Esophagus (tissue), 2 donors: ENCODE measurements around the gene NRIP1. TPM values are rescaled to one million over a fixed set of nuclear protein-coding genes. Genes with fewer than 3 reads are reported as not detected.
"Not testable (repeated sequence)": the region's sequence is repeated elsewhere in the genome, so short reads cannot be mapped to it uniquely, and the experiment has no call there.

Experiments
- H3K27ac ChIP-seq, 2 donors: one replicate each; pipeline ENCODE4 v1.5.1; 2013; ENCODE audit warnings: low read depth in 2 of 2, mild to moderate bottlenecking in 2 of 2, inconsistent platforms in 1 of 2, low read length in 1 of 2, moderate library complexity in 1 of 2
- H3K27me3 ChIP-seq, 2 donors: one replicate each; pipeline ENCODE4 v1.6.1; 2013; ENCODE audit warnings: low read length in 2 of 2, control low read depth in 1 of 2, mild to moderate bottlenecking in 1 of 2; ENCODE audit not compliant: insufficient read depth in 2 of 2, control insufficient read depth in 1 of 2
- H3K36me3 ChIP-seq, 2 donors: one replicate each; pipeline ENCODE4 v1.6.1; 2013; ENCODE audit warnings: low read length in 1 of 2; ENCODE audit not compliant: control insufficient read depth in 2 of 2, insufficient read depth in 2 of 2
- H3K4me1 ChIP-seq, 2 donors: one replicate each; pipeline ENCODE4 v1.6.1; 2013; ENCODE audit warnings: low read length in 1 of 2; ENCODE audit not compliant: control insufficient read depth in 2 of 2, insufficient read depth in 2 of 2
- H3K4me3 ChIP-seq, 2 donors: one replicate each; pipeline ENCODE4 v1.5.1; 2013; ENCODE audit warnings: low read length in 2 of 2, mild to moderate bottlenecking in 2 of 2, low read depth in 1 of 2, moderate library complexity in 1 of 2
- H3K9me3 ChIP-seq, 2 donors: one replicate each; pipeline ENCODE4 v1.6.1; 2013; ENCODE audit warnings: mild to moderate bottlenecking in 2 of 2, low read depth in 1 of 2, low read length in 1 of 2, moderate library complexity in 1 of 2; ENCODE audit not compliant: control insufficient read depth in 2 of 2, insufficient read depth in 1 of 2
- WGBS, 2 donors: extraction: QIAGEN DNeasy Blood & Tissue Kit; methylation state at CpG; one replicate each; pipeline ENCODE4 v1.1.7; 2013; 5-methylcytosine and 5-hydroxymethylcytosine counted together
- polyA plus RNA-seq, 2 donors: library from polyadenylated mRNA; stranded (reverse); fragments of 200-250 nt; gene quantifications; one replicate each; pipeline ENCODE4 v1.2.3, GENCODE V29; 2013
- donor health status: healthy with polysubstance abuse.
- donor health status: Bipolar disorder and iron deficiency.

The NRIP1 gene
- polyA plus RNA-seq, 2 donors = 3.5 to 4.3 TPM

GRCh38 chr21:15031362-15031761 is 33.4 kb downstream of the NRIP1 start:
- H3K27me3 ChIP-seq, H3K9me3 ChIP-seq, H3K4me3 ChIP-seq, H3K27ac ChIP-seq, H3K4me1 ChIP-seq, H3K36me3 ChIP-seq: not testable (repeated sequence)
- 87 to 93% methylated on average over 10 to 12 of the region's 14 CpGs for WGBS, 2 donors

DNA sequence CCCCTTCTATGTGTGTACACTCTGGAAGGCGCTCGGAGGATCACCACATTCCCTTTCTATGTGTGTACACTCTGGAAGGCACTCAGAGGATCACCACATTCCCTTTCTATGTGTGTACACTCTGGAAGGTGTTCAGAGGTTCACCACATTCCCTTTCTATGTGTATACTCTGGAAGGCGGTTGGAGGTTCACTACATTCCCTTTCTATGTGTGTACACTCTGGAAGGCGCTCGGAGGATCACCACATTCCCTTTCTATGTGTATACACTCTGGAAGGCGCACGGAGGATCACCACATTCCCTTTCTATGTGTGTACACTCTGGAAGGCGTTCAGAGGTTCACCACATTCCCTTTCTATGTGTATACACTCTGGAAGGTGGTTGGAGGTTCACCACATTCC is 33.9 kb downstream of the NRIP1 start:
- WGBS, 2 donors = 96 to 97% methylated on average over 8 of the region's 8 CpGs
- H3K27ac ChIP-seq, H3K36me3 ChIP-seq, H3K27me3 ChIP-seq, H3K9me3 ChIP-seq, H3K4me3 ChIP-seq, H3K4me1 ChIP-seq: not testable (repeated sequence)

DNA sequence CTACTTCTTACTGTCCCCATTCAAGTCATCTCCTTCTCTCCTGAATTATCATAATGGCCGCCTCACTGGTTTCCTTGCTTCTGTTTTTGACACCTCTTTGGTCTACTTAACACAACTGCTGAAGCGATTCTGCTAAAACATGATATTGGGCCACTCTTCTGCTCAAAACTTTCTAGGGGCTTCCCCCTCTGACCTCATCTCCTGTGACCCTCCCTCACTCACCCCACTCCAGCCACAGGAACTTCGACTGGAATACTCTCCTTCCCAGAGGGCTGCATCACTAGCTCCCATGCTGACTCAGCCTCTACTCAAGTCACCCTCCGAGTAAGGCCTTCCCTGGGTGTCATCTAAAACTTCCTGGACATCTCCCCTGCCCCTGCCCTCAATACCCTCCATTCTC is 35.7 kb downstream of the NRIP1 start:
- Histone ChIP-seq H3K9me3 (no peaks in the 10 kb centered on the region), H3K4me1 (no peaks in the 10 kb centered on the region), H3K4me3 (no peak overlapping the region), H3K36me3 (peaks cover 0 to 4% of the 10 kb centered on the region in 2 donors), H3K27ac (no peak overlapping the region), H3K27me3 (no peaks in the 10 kb centered on the region)
- WGBS, 2 donors = 84 to 87% methylated on average over 4 of the region's 4 CpGs

- no peaks in the 10 kb centered on the region for H3K4me1 ChIP-seq
- H3K27me3 ChIP-seq = no peaks in the 10 kb centered on the region
- H3K9me3 ChIP-seq = no peaks in the 10 kb centered on the region
- no peak overlapping the region for H3K27ac ChIP-seq
- H3K36me3 ChIP-seq = peaks cover 0 to 4% of the 10 kb centered on the region in 2 donors
- 64 to 66% methylated on average over 3 of the region's 3 CpGs for WGBS, 2 donors
- H3K4me3 ChIP-seq = no peak overlapping the region
Observed at GRCh38 chr21:15028186-15028585, 36.6 kb downstream of the NRIP1 start.

DNA sequence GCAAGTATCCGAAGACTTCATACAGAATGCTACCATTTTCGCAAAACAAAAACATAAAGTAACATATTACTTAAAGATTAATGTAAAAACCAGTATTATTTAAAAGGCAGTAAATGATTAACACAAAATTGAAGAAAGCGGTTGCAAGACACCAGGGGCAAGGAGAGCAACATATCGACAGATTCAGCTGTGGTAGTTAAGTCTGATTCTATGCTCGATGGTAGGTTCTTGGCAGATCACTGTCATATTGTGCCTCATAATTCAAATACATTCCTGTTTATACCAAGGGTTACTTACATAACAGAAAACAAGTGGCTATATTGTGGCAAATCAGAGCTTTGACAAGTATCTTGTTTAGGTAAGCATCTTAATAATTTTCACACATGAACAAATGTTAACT is 37.7 kb downstream of the NRIP1 start:
- H3K27me3 ChIP-seq = no peaks in the 10 kb centered on the region
- H3K36me3 ChIP-seq = peaks cover 0 to 4% of the 10 kb centered on the region in 2 donors
- H3K9me3 ChIP-seq = no peaks in the 10 kb centered on the region
- no peak overlapping the region for H3K27ac ChIP-seq
- no peaks in the 10 kb centered on the region for H3K4me1 ChIP-seq
- H3K4me3 ChIP-seq = no peak overlapping the region
- WGBS, 2 donors = 77 to 89% methylated on average over 5 of the region's 5 CpGs

DNA sequence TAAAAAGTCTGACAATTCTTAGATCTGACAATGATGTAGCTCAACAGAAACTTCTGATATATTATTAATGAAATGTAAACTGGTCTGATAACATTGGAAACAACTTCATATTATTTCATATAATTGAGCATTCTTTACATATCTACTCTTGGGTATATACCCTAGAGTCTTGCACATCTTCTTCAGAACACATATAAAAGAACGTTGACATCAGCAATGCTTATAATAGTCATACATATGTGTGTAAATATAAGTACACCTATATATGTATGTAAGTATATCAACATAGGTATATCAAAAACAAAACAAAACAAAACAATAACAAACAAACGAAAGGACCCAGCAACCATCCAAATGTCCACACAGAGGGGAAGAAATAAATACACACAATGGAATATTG is 38.4 kb downstream of the NRIP1 start:
- Histone ChIP-seq H3K36me3 (peaks cover 0 to 2% of the 10 kb centered on the region in 2 donors), H3K4me3 (no peak overlapping the region), H3K27ac (no peak overlapping the region), H3K9me3 (no peaks in the 10 kb centered on the region), H3K27me3 (no peaks in the 10 kb centered on the region), H3K4me1 (no peaks in the 10 kb centered on the region)
- 86 to 88% methylated on average over 2 of the region's 2 CpGs for WGBS, 2 donors

DNA sequence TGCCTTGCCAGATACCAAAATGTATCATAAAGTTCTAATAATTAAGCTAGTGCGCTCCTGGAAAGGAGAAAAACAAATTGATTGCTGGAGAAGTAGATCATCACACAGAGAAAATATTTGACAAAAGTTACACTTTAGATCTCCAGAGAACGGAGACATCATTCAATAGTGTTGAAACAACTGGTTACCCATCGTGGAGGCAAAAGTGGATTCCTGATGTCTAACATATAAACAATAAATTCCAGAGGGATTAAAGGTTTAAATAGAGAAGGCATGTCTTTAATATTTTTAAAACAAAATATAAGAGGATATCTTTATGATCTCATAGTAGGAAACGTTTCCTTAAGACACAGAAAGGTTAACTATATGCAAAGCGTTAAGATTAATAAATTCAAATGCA is 41.0 kb downstream of the NRIP1 start:
- no peaks in the 10 kb centered on the region for H3K27me3 ChIP-seq
- no peak overlapping the region for H3K4me3 ChIP-seq
- H3K27ac ChIP-seq = no peak overlapping the region
- no peaks in the 10 kb centered on the region for H3K9me3 ChIP-seq
- no peaks in the 10 kb centered on the region for H3K4me1 ChIP-seq
- H3K36me3 ChIP-seq = peaks cover 0 to 2% of the 10 kb centered on the region in 2 donors
- WGBS, 2 donors = 62 to 65% methylated on average over 5 of the region's 5 CpGs

GRCh38 chr21:15022608-15023261 is 42.1 kb downstream of the NRIP1 start:
- Histone ChIP-seq H3K9me3 (no peaks in the 10 kb centered on the region), H3K4me3 (no peak overlapping the region), H3K27me3 (no peaks in the 10 kb centered on the region), H3K4me1 (no peaks in the 10 kb centered on the region), H3K36me3 (peaks cover 0 to 2% of the 10 kb centered on the region in 2 donors), H3K27ac (no peak overlapping the region)
- 86 to 89% methylated on average over 6 of the region's 6 CpGs for WGBS, 2 donors

DNA sequence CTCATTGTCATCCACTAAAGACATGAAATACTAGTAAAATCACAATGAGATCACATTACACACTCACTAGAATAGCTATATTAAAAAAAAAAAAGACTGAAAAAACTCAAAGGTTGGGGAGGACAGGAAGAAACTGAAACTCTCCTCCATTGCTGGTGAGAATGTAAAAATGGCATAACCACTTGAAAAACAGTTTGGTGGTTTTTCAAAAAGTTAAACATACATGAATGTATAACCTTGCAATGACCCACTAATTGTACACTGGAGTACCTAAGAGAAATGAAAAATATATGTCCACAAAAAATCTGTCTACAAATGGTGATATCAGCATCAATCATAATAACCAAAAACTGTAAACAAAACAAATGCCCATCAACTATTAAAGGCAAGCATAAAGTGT is 44.0 kb downstream of the NRIP1 start:
- H3K4me1 ChIP-seq = no peaks in the 10 kb centered on the region
- H3K36me3 ChIP-seq = peaks cover 0 to 2% of the 10 kb centered on the region in 2 donors
- H3K4me3 ChIP-seq = no peak overlapping the region
- H3K27me3 ChIP-seq = no peaks in the 10 kb centered on the region
- H3K27ac ChIP-seq = no peak overlapping the region
- no peaks in the 10 kb centered on the region for H3K9me3 ChIP-seq

DNA sequence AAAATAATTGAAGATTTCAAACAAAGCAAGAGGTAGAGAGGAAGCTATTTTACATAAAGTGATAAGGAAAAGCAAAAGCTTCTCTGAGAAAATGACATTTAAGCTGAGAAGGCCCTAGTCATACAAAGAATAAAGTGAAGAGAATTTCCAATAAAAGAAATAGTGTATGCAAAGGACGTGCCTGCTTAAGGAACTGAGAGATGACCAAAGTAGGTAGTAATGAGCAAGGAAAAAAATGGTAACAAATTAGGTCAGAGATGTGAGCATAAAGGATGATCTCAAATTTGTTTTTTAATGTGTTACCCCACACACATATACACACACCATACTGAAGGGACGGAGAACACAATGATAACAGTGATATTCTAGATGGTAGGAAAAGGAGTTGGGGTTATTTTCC is 46.4 kb downstream of the NRIP1 start:
- WGBS, 2 donors = 82 to 92% methylated on average over 2 of the region's 2 CpGs
- Histone ChIP-seq H3K27me3 (no peaks in the 10 kb centered on the region), H3K9me3 (no peaks in the 10 kb centered on the region), H3K36me3 (no peaks in the 10 kb centered on the region), H3K27ac (no peak overlapping the region), H3K4me1 (no peaks in the 10 kb centered on the region), H3K4me3 (no peak overlapping the region)
